PC-9 (cell line): ENCODE results near the gene ITPR3.

ENCODE experiments used
- CTCF ChIP-seq: fragments of 200-600 bp; sonication (generic); conservative IDR thresholded peaks from 2 replicates; pipeline ENCODE4 v1.6.1; 2017; ENCODE audit warnings: mixed run types, antibody characterized with exemption, mild to moderate bottlenecking, moderate library complexity
- EZH2 ChIP-seq: fragments of 200-600 bp; sonication (generic); IDR thresholded peaks from 2 replicates; pipeline ENCODE4 v1.8.0; 2017; ENCODE audit warnings: antibody characterized with exemption, low read depth

DNA sequence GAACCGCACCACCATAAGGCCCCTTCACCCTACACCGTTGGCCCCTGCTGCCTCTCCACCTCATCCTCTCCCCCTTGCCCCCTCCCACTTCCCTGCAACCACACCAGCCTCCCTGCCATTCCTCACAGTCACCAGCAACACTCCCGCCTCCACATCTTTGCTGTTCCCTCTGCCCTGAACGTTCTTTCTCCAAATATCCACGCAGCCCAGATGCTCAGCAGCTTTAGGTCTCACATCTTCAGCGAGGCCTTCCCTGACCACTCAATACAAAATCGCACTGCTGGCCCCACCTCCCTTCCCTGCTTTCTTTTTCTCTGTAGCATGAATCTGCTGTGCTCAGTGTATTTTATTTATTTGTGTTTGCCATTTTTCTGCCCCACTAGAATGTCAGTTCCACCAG lies 20.5 kb downstream of the ITPR3 start:
- TF ChIP-seq CTCF (no peak), EZH2 (no peak)
